SK-N-SH (cell line): ENCODE data around the gene SLC46A3. TPM values are rescaled to one million over a fixed set of nuclear protein-coding genes. Genes with fewer than 3 reads are reported as not detected.

Experiments
- CTCF ChIA-PET: fragments of 300-600, 350-600 bp; formaldehyde crosslinking; extraction: SDS; loops from one replicate; lab custom pipeline; 2021; lab: Yijun Ruan, JAX
- POLR2A ChIA-PET: fragments of 350-600 bp; sonication (Branson Sonifier 250); formaldehyde crosslinking; extraction: SDS; loops from one replicate; lab custom pipeline; 2020; ENCODE audit warnings: antibody characterized with exemption, inconsistent platforms; lab: Yijun Ruan, JAX
- DNase-seq: peaks from one replicate; pipeline ENCODE4 v3.0.0; 2012
- H2AFZ ChIP-seq: fragments of 200-600 bp; sonication (generic); 2 replicates; pipeline ENCODE4 v1.8.1; 2016; ENCODE audit warnings: antibody characterized with exemption, mild to moderate bottlenecking, low read depth
- H3F3A ChIP-seq: fragments of 200-600 bp; sonication (generic); replicated peaks from 2 replicates; pipeline ENCODE3; 2016; ENCODE audit warnings: antibody characterized with exemption, mild to moderate bottlenecking; ENCODE audit not compliant: insufficient read depth
- H3K27ac ChIP-seq, 2 experiments: fragments of 200-500 bp in 1 of 2; fragments of 200-600 bp in 1 of 2; sonication (Bioruptor generic) in 1 of 2; sonication (generic), shearing (Covaris generic) in 1 of 2; 2 replicates each; pipeline versions ENCODE4 v1.5.1 to v1.6.1; 2014 to 2016; ENCODE audit warnings: low read depth in 2 of 2, inconsistent platforms in 1 of 2, low read length in 1 of 2, mild to moderate bottlenecking in 1 of 2, mixed read lengths in 1 of 2
- H3K27me3 ChIP-seq: fragments of 200-600 bp; sonication (generic), shearing (Covaris generic); 2 replicates; pipeline ENCODE4 v1.6.1; 2016; ENCODE audit warnings: mixed run types; ENCODE audit not compliant: insufficient read depth
- H3K36me3 ChIP-seq, 2 experiments: fragments of 200-500 bp in 1 of 2; fragments of 200-600 bp in 1 of 2; sonication (Bioruptor generic) in 1 of 2; sonication (generic) in 1 of 2; replicated peaks in 1 of 2; 2 replicates each; pipeline versions ENCODE3 to v1.5.1; 2014 to 2016; ENCODE audit warnings: low read length in 1 of 2, mild to moderate bottlenecking in 1 of 2; ENCODE audit not compliant: insufficient read depth in 2 of 2, control insufficient read depth in 1 of 2
- H3K4me1 ChIP-seq, 2 experiments: fragments of 200-500 bp in 1 of 2; fragments of 200-600 bp in 1 of 2; sonication (Bioruptor generic) in 1 of 2; sonication (generic), shearing (Covaris generic) in 1 of 2; 2 replicates each; pipeline versions ENCODE4 v1.5.1 to v1.6.1; 2014 to 2016; ENCODE audit warnings: low read depth in 1 of 2, low read length in 1 of 2, mixed run types in 1 of 2; ENCODE audit not compliant: insufficient read depth in 2 of 2, control insufficient read depth in 1 of 2
- H3K4me2 ChIP-seq: fragments of 200-600 bp; sonication (generic), shearing (Covaris generic); 2 replicates; pipeline ENCODE4 v1.6.1; 2017; ENCODE audit warnings: mixed run types
- H3K4me3 ChIP-seq, 2 experiments: fragments of 200-500 bp in 1 of 2; fragments of 200-600 bp in 1 of 2; sonication (Bioruptor generic) in 1 of 2; sonication (generic), shearing (Covaris generic) in 1 of 2; 2 replicates each; pipeline versions ENCODE4 v1.5.1 to v1.8.1; 2014 to 2016; ENCODE audit warnings: low read depth in 2 of 2, inconsistent platforms in 1 of 2, low read length in 1 of 2, mild to moderate bottlenecking in 1 of 2, mixed read lengths in 1 of 2, moderate library complexity in 1 of 2
- H3K79me2 ChIP-seq: fragments of 200-600 bp; sonication (generic); 2 replicates; pipeline ENCODE4 v1.8.1; 2017; ENCODE audit warnings: mild to moderate bottlenecking; ENCODE audit not compliant: insufficient read depth
- H3K9ac ChIP-seq: fragments of 200-600 bp; sonication (generic); 2 replicates; pipeline ENCODE4 v1.6.1; 2017; ENCODE audit warnings: mixed run types
- H3K9me2 ChIP-seq: fragments of 200-600 bp; sonication (generic); 2 replicates; pipeline ENCODE4 v1.6.1; 2017; ENCODE audit warnings: mixed run types
- H3K9me3 ChIP-seq: fragments of 200-600 bp; sonication (generic); 2 replicates; pipeline ENCODE4 v1.6.1; 2017; ENCODE audit warnings: mixed run types, mild to moderate bottlenecking, moderate library complexity
- H4K20me1 ChIP-seq: fragments of 200-600 bp; sonication (generic); 2 replicates; pipeline ENCODE4 v1.6.1; 2017; ENCODE audit warnings: mild to moderate bottlenecking, mixed run types; ENCODE audit not compliant: insufficient read depth
- CTCF ChIP-seq: fragments of 200-600 bp; sonication (generic); IDR thresholded peaks from 2 replicates; pipeline ENCODE4 v1.6.1; 2017; ENCODE audit warnings: antibody characterized with exemption, mild to moderate bottlenecking, moderate library complexity
- ELF1 ChIP-seq: IDR thresholded peaks from 2 replicates; pipeline ENCODE4 v1.4.0; 2012
- EP300 ChIP-seq, 2 experiments: IDR thresholded peaks; 2 replicates each; pipeline versions ENCODE4 v1.4.0 to v1.6.1; 2012; ENCODE audit warnings: borderline replicate concordance in 1 of 2, low read depth in 1 of 2, low read length in 1 of 2
- FOSL2 ChIP-seq: IDR thresholded peaks from 2 replicates; pipeline ENCODE4 v1.4.0; 2012; ENCODE audit warnings: low read depth, mild to moderate bottlenecking, moderate library complexity, borderline replicate concordance
- GABPA ChIP-seq: IDR thresholded peaks from 2 replicates; pipeline ENCODE4 v1.4.0; 2012; ENCODE audit warnings: low read depth, mild to moderate bottlenecking
- JUND ChIP-seq: IDR thresholded peaks from 2 replicates; pipeline ENCODE4 v1.4.0; 2012
- MAX ChIP-seq: IDR thresholded peaks from 2 replicates; pipeline ENCODE4 v1.4.0; 2012; ENCODE audit warnings: low read depth
- MXI1 ChIP-seq: IDR thresholded peaks from 2 replicates; pipeline ENCODE4 v1.6.1; 2012; ENCODE audit warnings: mild to moderate bottlenecking, low read depth, low read length, improper control_type of control experiment
- NFIC ChIP-seq: IDR thresholded peaks from 2 replicates; pipeline ENCODE4 v1.4.0; 2012; ENCODE audit warnings: borderline replicate concordance
- PBX3 ChIP-seq: IDR thresholded peaks from 2 replicates; pipeline ENCODE4; 2012
- POLR2AphosphoS5 ChIP-seq: IDR thresholded peaks from 2 replicates; pipeline ENCODE4 v1.6.1; 2012; ENCODE audit warnings: low read depth, low read length
- RAD21 ChIP-seq: IDR thresholded peaks from 2 replicates; pipeline ENCODE4 v1.6.1; 2012; ENCODE audit warnings: mild to moderate bottlenecking, low read length
- RCOR1 ChIP-seq: fragments of 150-350 bp; IDR thresholded peaks from 2 replicates; pipeline ENCODE4 v1.6.1; 2017; ENCODE audit warnings: antibody characterized with exemption, low read length
- REST ChIP-seq: IDR thresholded peaks from 2 replicates; pipeline ENCODE4 v1.6.1; 2012; ENCODE audit warnings: mild to moderate bottlenecking, low read depth, low read length, moderate library complexity
- RXRA ChIP-seq: IDR thresholded peaks from 2 replicates; pipeline ENCODE4 v1.4.0; 2012; ENCODE audit warnings: low read depth, mild to moderate bottlenecking, borderline replicate concordance
- TAF1 ChIP-seq: IDR thresholded peaks from 2 replicates; pipeline ENCODE4 v1.6.1; 2012; ENCODE audit warnings: low read depth, mild to moderate bottlenecking, low read length, moderate library complexity, borderline replicate concordance
- TCF12 ChIP-seq: IDR thresholded peaks from 2 replicates; pipeline ENCODE4 v1.4.0; 2012
- TEAD4 ChIP-seq: IDR thresholded peaks from 2 replicates; pipeline ENCODE4 v1.4.0; 2012; ENCODE audit warnings: mild to moderate bottlenecking, borderline replicate concordance; ENCODE audit not compliant: insufficient read depth
- USF2 ChIP-seq: fragments of 150-350 bp; IDR thresholded peaks from 2 replicates; pipeline ENCODE4 v1.6.1; 2017; ENCODE audit warnings: antibody characterized with exemption, low read length, low read depth, borderline replicate concordance
- ZBTB33 ChIP-seq: IDR thresholded peaks from 2 replicates; pipeline ENCODE4 v1.4.0; 2012; ENCODE audit warnings: low read depth, borderline replicate concordance
- WGBS: methylation state at CpG from one replicate; pipeline ENCODE4 v1.1.6; 2017; ENCODE audit warnings: low lambda C conversion rate; 5-methylcytosine and 5-hydroxymethylcytosine counted together
- polyA plus RNA-seq, 3 experiments: library from polyadenylated mRNA; depleted of rRNA; stranded (reverse); fragments of >200 nt; gene quantifications; 2 replicates each; pipeline ENCODE4 v1.2.3, GENCODE V29; 2012

Gene SLC46A3
- polyA plus RNA-seq, 1 of the 3 experiments (the other 2 are of a cell fraction) = 2.0 TPM

- H3K4me3 ChIP-seq = no peak overlapping the region
- H3K9ac ChIP-seq = no peak overlapping the region
- POLR2A ChIA-PET = no interaction called here
- no peaks in the 10 kb centered on the region for H3K79me2 ChIP-seq
- no peaks in the 10 kb centered on the region for H3K36me3 ChIP-seq
- no peak overlapping the region for H3K4me2 ChIP-seq
- TF ChIP-seq ZBTB33 (no peak), TAF1 (no peak), ELF1 (no peak), TCF12 (no peak), RCOR1 (no peak), JUND (no peak), EP300 (IDR thresholded peaks at IDR 0.05; ENCODE audit: borderline replicate concordance in 1 of 2, low read depth in 1 of 2, low read length in 1 of 2) (no peak), NFIC (no peak), USF2 (no peak), POLR2AphosphoS5 (no peak), GABPA (no peak), FOSL2 (no peak), PBX3 (no peak), MXI1 (no peak)
- H3K27ac ChIP-seq = no peak overlapping the region
- no peaks in the 10 kb centered on the region for H3K9me3 ChIP-seq
- peaks cover 21% of the 10 kb centered on the region for H3K27me3 ChIP-seq
- 27% methylated on average over 3 of the region's 3 CpGs for WGBS
- CTCF ChIA-PET = no interaction called here
- no peaks in the 10 kb centered on the region for H3F3A ChIP-seq
- no peak for DNase-seq
- no peaks in the 10 kb centered on the region for H3K4me1 ChIP-seq
- H4K20me1 ChIP-seq = no peaks in the 10 kb centered on the region
- no peak overlapping the region for H2AFZ ChIP-seq
- H3K9me2 ChIP-seq = no peaks in the 10 kb centered on the region
Measured at GRCh38 chr13:28725046-28725610, 6.4 kb upstream of the SLC46A3 start.

- Histone ChIP-seq H3K4me3 (no peak overlapping the region), H3F3A (no peaks in the 10 kb centered on the region), H3K27ac (no peak overlapping the region), H3K9me2 (no peaks in the 10 kb centered on the region), H3K36me3 (no peaks in the 10 kb centered on the region), H3K9ac (no peak overlapping the region), H2AFZ (no peak overlapping the region), H3K9me3 (no peaks in the 10 kb centered on the region), H3K4me2 (no peak overlapping the region), H3K79me2 (no peaks in the 10 kb centered on the region), H4K20me1 (no peaks in the 10 kb centered on the region), H3K4me1 (peaks cover 0 to 4% of the 10 kb centered on the region in 2 experiments; a peak in 1 of 4 replicates), H3K27me3 (peaks cover 9% of the 10 kb centered on the region; the same call in 1 of the 2 replicates)
- ChIA-PET POLR2A (no interaction called here), CTCF (no interaction called here)
- 59% methylated on average over 21 of the region's 22 CpGs for WGBS
- DNase-seq = no peak
- TF ChIP-seq RAD21 = no peak
- TF ChIP-seq REST = no peak
- no peak for TF ChIP-seq TCF12
- TF ChIP-seq TEAD4 = no peak
- TF ChIP-seq MAX = no peak
- no peak for TF ChIP-seq RXRA
- TF ChIP-seq ELF1 = no peak
- no peak for TF ChIP-seq CTCF
Measured at GRCh38 chr13:28723806-28724205, 5.0 kb upstream of the SLC46A3 start.
